Measurements from ENCODE around the gene TMIE. TPM values are rescaled to one million over a fixed set of nuclear protein-coding genes. Genes with fewer than 3 reads are reported as not detected.

The TMIE gene
- 0.24 and 0.85 TPM in 2 replicates for total RNA-seq

GRCh38 chr3:46701181-46701939 lies at the start of gene TMIE:
Gene TMIE, plus strand, starts transcription at chr3:46701392. Its CDS starts 96 bp downstream, at chr3:46701488.

GRCh38 chr3:46693038-46693891 lies 7.9 kb upstream of the TMIE start, which contains the start of gene ALS2CL:
Gene ALS2CL, minus strand, starts transcription at chr3:46693679. Its CDS starts 4,239 bp downstream, at chr3:46689440.

GRCh38 chr3:46717447-46718231 lies 16.4 kb downstream of the TMIE start, which contains the start of gene PRSS50:
Gene PRSS50, minus strand, starts transcription at chr3:46717869. Its CDS starts 45 bp downstream, at chr3:46717824.

Other genes starting within 250 kb of the TMIE start
- gene LTF, start 236.5 kb upstream of the TMIE start, total RNA-seq, result 0.43 and 0.48 TPM in 2 replicates
- gene RTP3, start 203.4 kb upstream of the TMIE start, total RNA-seq, result not detected in 2 replicates
- under 0.01 TPM in 1 of 2 replicates, not detected in the other for gene LRRC2, start 135.1 kb upstream of the TMIE start, total RNA-seq
- not detected in 2 replicates for gene FAM240A, start 88.9 kb upstream of the TMIE start, total RNA-seq
- 64.6 and 114 TPM in 2 replicates for gene ALS2CL, start 7.7 kb upstream of the TMIE start, total RNA-seq
- not detected in 2 replicates for gene PRSS50, start 16.5 kb downstream of the TMIE start, total RNA-seq
- 0.72 TPM in 1 of 2 replicates, not detected in the other for gene MYL3, start 162.1 kb downstream of the TMIE start, total RNA-seq
- gene PTH1R, start 176.3 kb downstream of the TMIE start, total RNA-seq, result 0.43 and 2.7 TPM in 2 replicates

All from tracheal epithelial cell (primary cell).